ENCODE results near the gene ATP8B3.

Gene ATP8B3

GRCh38 chr19:1760020-1760419, 52.1 kb downstream of the ATP8B3 start:
- DNase-seq (ENCODE audit: low spot score) = no peak
- ChIA-PET POLR2A (ENCODE audit: low non-redundant PET) (no interaction called here), CTCF (interaction anchor here (0.7 kb wide), 1 partner anchor 66 kb away, joined by 5 read pairs; no protein-coding TSS in a partner anchor)
- no peak overlapping the region for H3K27ac ChIP-seq
- no peak for TF ChIP-seq CTCF (conservative IDR thresholded peaks at IDR 0.05; ENCODE audit: low read depth)

GRCh38 chr19:1758959-1759903, 52.8 kb downstream of the ATP8B3 start:
- CTCF ChIA-PET = no interaction called here
- H3K27ac ChIP-seq = no peak overlapping the region
- TF ChIP-seq CTCF (conservative IDR thresholded peaks at IDR 0.05; ENCODE audit: low read depth) = no peak
- POLR2A ChIA-PET (ENCODE audit: low non-redundant PET) = no interaction called here
- DNase-seq (ENCODE audit: low spot score) = no peak

GRCh38 chr19:1758231-1758577, 53.9 kb downstream of the ATP8B3 start:
- no peak overlapping the region for H3K27ac ChIP-seq
- DNase-seq (ENCODE audit: low spot score) = no peak
- ChIA-PET CTCF (interaction anchor here (0.6 kb wide), 1 partner anchor 23 kb away, joined by 6 read pairs; no protein-coding TSS in a partner anchor), POLR2A (ENCODE audit: low non-redundant PET) (no interaction called here)
- no peak for TF ChIP-seq CTCF (conservative IDR thresholded peaks at IDR 0.05; ENCODE audit: low read depth)

GRCh38 chr19:1757468-1758230, 54.4 kb downstream of the ATP8B3 start:
- CTCF ChIA-PET = interaction anchor here (0.6 to 0.7 kb wide), 2 partner anchors 24 to 61 kb away, joined by 3 to 6 read pairs; no protein-coding TSS in a partner anchor
- POLR2A ChIA-PET (ENCODE audit: low non-redundant PET) = no interaction called here
- no peak overlapping the region for H3K27ac ChIP-seq
- DNase-seq (ENCODE audit: low spot score) = no peak
- TF ChIP-seq CTCF (conservative IDR thresholded peaks at IDR 0.05; ENCODE audit: low read depth) = no peak

GRCh38 chr19:1756705-1757465, 55.2 kb downstream of the ATP8B3 start:
- CTCF ChIA-PET = interaction anchor here (0.7 to 2.2 kb wide), 2 partner anchors 61 to 85 kb away, joined by 3 to 5 read pairs; no protein-coding TSS in a partner anchor
- no peak overlapping the region for H3K27ac ChIP-seq
- TF ChIP-seq CTCF (conservative IDR thresholded peaks at IDR 0.05; ENCODE audit: low read depth) = no peak
- no peak for DNase-seq (ENCODE audit: low spot score)
- POLR2A ChIA-PET (ENCODE audit: low non-redundant PET) = no interaction called here

- POLR2A ChIA-PET (ENCODE audit: low non-redundant PET) = no interaction called here
- no peak for TF ChIP-seq CTCF (conservative IDR thresholded peaks at IDR 0.05; ENCODE audit: low read depth)
- CTCF ChIA-PET = interaction anchor here (1.2 to 2.2 kb wide), 2 partner anchors 84 to 210 kb away, joined by 3 to 5 read pairs; no protein-coding TSS in a partner anchor
- H3K27ac ChIP-seq = no peak overlapping the region
- DNase-seq (ENCODE audit: low spot score) = no peak
These were observed 55.8 kb downstream of the ATP8B3 start for GRCh38 chr19:1756264-1756663.

Data from RWPE1 (cell line).